Liver (tissue), 9 donors: ENCODE data around the gene OGA. TPM values are rescaled to one million over a fixed set of nuclear protein-coding genes. Genes with fewer than 3 reads are reported as not detected.

ENCODE experiments used
- DNase-seq: peaks from one replicate; pipeline ENCODE4 v3.0.0-alpha.2; 2017; ENCODE audit warnings: low spot score
- H3K27ac ChIP-seq, 2 donors: one replicate each; pipeline ENCODE4 v1.7.0; 2013; ENCODE audit warnings: inconsistent platforms in 2 of 2, low read length in 2 of 2, control low read depth in 1 of 2, low read depth in 1 of 2, mild to moderate bottlenecking in 1 of 2
- H3K27me3 ChIP-seq, 4 donors: one replicate each; pipeline versions ENCODE4 v1.6.1 to v1.7.0; 2013; ENCODE audit warnings: low read length in 3 of 4, inconsistent platforms in 1 of 4, mild to moderate bottlenecking in 1 of 4, moderate library complexity in 1 of 4; ENCODE audit not compliant: control insufficient read depth in 4 of 4, insufficient read depth in 4 of 4
- H3K36me3 ChIP-seq, 4 donors: one replicate each; pipeline versions ENCODE4 v1.6.1 to v1.7.0; 2013; ENCODE audit warnings: low read length in 3 of 4, mild to moderate bottlenecking in 3 of 4, low read depth in 1 of 4, moderate library complexity in 1 of 4; ENCODE audit not compliant: control insufficient read depth in 4 of 4, insufficient read depth in 3 of 4
- H3K4me1 ChIP-seq, 4 donors: one replicate each; pipeline versions ENCODE4 v1.6.1 to v1.7.0; 2013; ENCODE audit warnings: low read length in 3 of 4, mild to moderate bottlenecking in 3 of 4, moderate library complexity in 1 of 4; ENCODE audit not compliant: control insufficient read depth in 4 of 4, insufficient read depth in 4 of 4
- H3K4me3 ChIP-seq, 3 donors: one replicate each; pipeline versions ENCODE4 v1.6.1 to v1.7.0; 2013; ENCODE audit warnings: low read length in 3 of 3, control low read depth in 1 of 3, low read depth in 1 of 3, mild to moderate bottlenecking in 1 of 3
- H3K9ac ChIP-seq, 2 donors: one replicate each; pipeline ENCODE4 v1.7.0; 2013; ENCODE audit warnings: low read length in 2 of 2, mild to moderate bottlenecking in 2 of 2, moderate library complexity in 2 of 2, control low read depth in 1 of 2, low read depth in 1 of 2
- H3K9me3 ChIP-seq, 4 donors: one replicate each; pipeline versions ENCODE4 v1.6.1 to v1.7.0; 2013; ENCODE audit warnings: low read length in 3 of 4; ENCODE audit not compliant: control insufficient read depth in 4 of 4
- EGR1 ChIP-seq, 2 donors: IDR thresholded peaks; 2 replicates each; pipeline ENCODE4 v1.6.1; 2016 to 2018; ENCODE audit warnings: antibody characterized with exemption in 2 of 2, low read depth in 2 of 2
- FOXA1 ChIP-seq: IDR thresholded peaks from 2 replicates; pipeline ENCODE4 v1.6.1; 2016; ENCODE audit warnings: antibody characterized with exemption
- FOXA2 ChIP-seq: IDR thresholded peaks from 2 replicates; pipeline ENCODE4 v1.6.1; 2016; ENCODE audit warnings: antibody characterized with exemption
- GABPA ChIP-seq, 2 donors: IDR thresholded peaks in 1 of 2; conservative IDR thresholded peaks in 1 of 2; 2 replicates each; pipeline ENCODE4 v1.6.1; 2016; ENCODE audit warnings: antibody characterized with exemption in 2 of 2, mild to moderate bottlenecking in 1 of 2, moderate library complexity in 1 of 2
- HNF4A ChIP-seq, 2 donors: conservative IDR thresholded peaks; 2 replicates each; pipeline ENCODE4 v1.6.1; 2016; ENCODE audit warnings: antibody characterized with exemption in 2 of 2, mild to moderate bottlenecking in 2 of 2
- HNF4G ChIP-seq: IDR thresholded peaks from 2 replicates; pipeline ENCODE4 v1.6.1; 2016; ENCODE audit warnings: antibody characterized with exemption
- JUND ChIP-seq, 2 donors: IDR thresholded peaks; 2 replicates each; pipeline ENCODE4 v1.6.1; 2016; ENCODE audit warnings: antibody characterized with exemption in 2 of 2
- NR2F2 ChIP-seq: IDR thresholded peaks from 2 replicates; pipeline ENCODE4 v1.6.1; 2016; ENCODE audit warnings: antibody characterized with exemption
- RAD21 ChIP-seq, 2 donors: IDR thresholded peaks; 2 replicates each; pipeline ENCODE4 v1.6.1; 2016; ENCODE audit warnings: antibody characterized with exemption in 2 of 2, mild to moderate bottlenecking in 2 of 2
- SP1 ChIP-seq: IDR thresholded peaks from 2 replicates; pipeline ENCODE4 v1.6.1; 2018; ENCODE audit warnings: antibody characterized with exemption, mild to moderate bottlenecking
- TAF1 ChIP-seq: conservative IDR thresholded peaks from 2 replicates; pipeline ENCODE4 v1.6.1; 2016; ENCODE audit warnings: antibody characterized with exemption, mild to moderate bottlenecking
- YY1 ChIP-seq: IDR thresholded peaks from 2 replicates; pipeline ENCODE4 v1.6.1; 2016; ENCODE audit warnings: antibody characterized with exemption, mild to moderate bottlenecking
- WGBS: extraction: QIAGEN DNeasy Blood & Tissue Kit; methylation state at CpG from one replicate; pipeline ENCODE4 v1.1.7; 2013; 5-methylcytosine and 5-hydroxymethylcytosine counted together
- polyA plus RNA-seq, 2 donors: library from polyadenylated mRNA; stranded (reverse) in 1 of 2; unstranded in 1 of 2; fragments of 200-250 nt in 1 of 2; fragments of >200 nt in 1 of 2; fragmentation: Nextera tagmentation in 1 of 2; extraction: Ambion mirVana in 1 of 2; gene quantifications; one replicate each; pipeline versions ENCODE4 v1.2.1 to v1.2.3, GENCODE V29; 2013 to 2015
- total RNA-seq, 2 donors: library from RNA; depleted of rRNA; stranded (reverse); fragments of >200 nt; gene quantifications; one replicate each; pipeline ENCODE4 v1.2.3, GENCODE V29; 2014
- TF ChIP-seq, protein P1 (sequence below): IDR thresholded peaks from 2 replicates; pipeline ENCODE4 v1.6.1; 2016; ENCODE audit warnings: antibody characterized with exemption
- TF ChIP-seq, protein P2 (sequence below): IDR thresholded peaks from 2 replicates; pipeline ENCODE4 v1.6.1; 2016; ENCODE audit warnings: antibody characterized with exemption
- TF ChIP-seq, protein P3 (sequence below): IDR thresholded peaks from 2 replicates; pipeline ENCODE4 v1.6.1; 2016; ENCODE audit warnings: antibody characterized with exemption, mild to moderate bottlenecking
- donor health status: healthy.
- donor health status: healthy.
- donor health status: healthy.
- donor health status: healthy.
- donor health status: healthy.

OGA gene
- total and polyA plus RNA-seq, 4 donors, result 18.0 to 64.3 (median 41.4) TPM

DNA sequence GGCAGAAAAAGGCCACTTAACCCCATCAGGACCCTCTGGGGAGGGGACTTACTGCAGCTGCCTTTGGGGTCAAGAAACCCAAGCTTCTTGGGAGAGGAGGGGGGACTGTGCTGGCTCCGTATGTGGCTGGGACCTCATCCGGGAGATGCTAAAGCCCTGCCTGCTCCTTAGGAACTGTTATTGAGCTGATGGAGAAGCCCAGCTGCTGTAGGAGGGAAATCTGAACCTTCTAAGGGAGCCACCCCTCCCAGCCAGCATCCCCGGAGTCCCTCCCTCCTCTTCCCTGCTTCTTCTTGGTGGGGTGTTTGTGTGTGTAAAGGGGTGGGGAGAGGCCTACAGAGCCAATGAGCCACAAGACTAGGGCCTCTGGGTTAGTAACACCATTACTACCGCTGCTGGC lies 17.1 kb upstream of the OGA start:
- no peak for TF ChIP-seq FOXA1
- TF ChIP-seq, protein P1, sequence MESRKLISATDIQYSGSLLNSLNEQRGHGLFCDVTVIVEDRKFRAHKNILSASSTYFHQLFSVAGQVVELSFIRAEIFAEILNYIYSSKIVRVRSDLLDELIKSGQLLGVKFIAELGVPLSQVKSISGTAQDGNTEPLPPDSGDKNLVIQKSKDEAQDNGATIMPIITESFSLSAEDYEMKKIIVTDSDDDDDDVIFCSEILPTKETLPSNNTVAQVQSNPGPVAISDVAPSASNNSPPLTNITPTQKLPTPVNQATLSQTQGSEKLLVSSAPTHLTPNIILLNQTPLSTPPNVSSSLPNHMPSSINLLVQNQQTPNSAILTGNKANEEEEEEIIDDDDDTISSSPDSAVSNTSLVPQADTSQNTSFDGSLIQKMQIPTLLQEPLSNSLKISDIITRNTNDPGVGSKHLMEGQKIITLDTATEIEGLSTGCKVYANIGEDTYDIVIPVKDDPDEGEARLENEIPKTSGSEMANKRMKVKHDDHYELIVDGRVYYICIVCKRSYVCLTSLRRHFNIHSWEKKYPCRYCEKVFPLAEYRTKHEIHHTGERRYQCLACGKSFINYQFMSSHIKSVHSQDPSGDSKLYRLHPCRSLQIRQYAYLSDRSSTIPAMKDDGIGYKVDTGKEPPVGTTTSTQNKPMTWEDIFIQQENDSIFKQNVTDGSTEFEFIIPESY, result no peak
- TF ChIP-seq, protein P2, sequence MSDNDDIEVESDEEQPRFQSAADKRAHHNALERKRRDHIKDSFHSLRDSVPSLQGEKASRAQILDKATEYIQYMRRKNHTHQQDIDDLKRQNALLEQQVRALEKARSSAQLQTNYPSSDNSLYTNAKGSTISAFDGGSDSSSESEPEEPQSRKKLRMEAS, result no peak
- TF ChIP-seq, protein P3, sequence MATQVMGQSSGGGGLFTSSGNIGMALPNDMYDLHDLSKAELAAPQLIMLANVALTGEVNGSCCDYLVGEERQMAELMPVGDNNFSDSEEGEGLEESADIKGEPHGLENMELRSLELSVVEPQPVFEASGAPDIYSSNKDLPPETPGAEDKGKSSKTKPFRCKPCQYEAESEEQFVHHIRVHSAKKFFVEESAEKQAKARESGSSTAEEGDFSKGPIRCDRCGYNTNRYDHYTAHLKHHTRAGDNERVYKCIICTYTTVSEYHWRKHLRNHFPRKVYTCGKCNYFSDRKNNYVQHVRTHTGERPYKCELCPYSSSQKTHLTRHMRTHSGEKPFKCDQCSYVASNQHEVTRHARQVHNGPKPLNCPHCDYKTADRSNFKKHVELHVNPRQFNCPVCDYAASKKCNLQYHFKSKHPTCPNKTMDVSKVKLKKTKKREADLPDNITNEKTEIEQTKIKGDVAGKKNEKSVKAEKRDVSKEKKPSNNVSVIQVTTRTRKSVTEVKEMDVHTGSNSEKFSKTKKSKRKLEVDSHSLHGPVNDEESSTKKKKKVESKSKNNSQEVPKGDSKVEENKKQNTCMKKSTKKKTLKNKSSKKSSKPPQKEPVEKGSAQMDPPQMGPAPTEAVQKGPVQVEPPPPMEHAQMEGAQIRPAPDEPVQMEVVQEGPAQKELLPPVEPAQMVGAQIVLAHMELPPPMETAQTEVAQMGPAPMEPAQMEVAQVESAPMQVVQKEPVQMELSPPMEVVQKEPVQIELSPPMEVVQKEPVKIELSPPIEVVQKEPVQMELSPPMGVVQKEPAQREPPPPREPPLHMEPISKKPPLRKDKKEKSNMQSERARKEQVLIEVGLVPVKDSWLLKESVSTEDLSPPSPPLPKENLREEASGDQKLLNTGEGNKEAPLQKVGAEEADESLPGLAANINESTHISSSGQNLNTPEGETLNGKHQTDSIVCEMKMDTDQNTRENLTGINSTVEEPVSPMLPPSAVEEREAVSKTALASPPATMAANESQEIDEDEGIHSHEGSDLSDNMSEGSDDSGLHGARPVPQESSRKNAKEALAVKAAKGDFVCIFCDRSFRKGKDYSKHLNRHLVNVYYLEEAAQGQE, result no peak
- no peak for TF ChIP-seq JUND (IDR thresholded peaks at IDR 0.05)
- no peak for TF ChIP-seq RAD21 (IDR thresholded peaks at IDR 0.05)
- TF ChIP-seq GABPA (IDR thresholded peaks at IDR 0.05 in 1 of 2, conservative IDR thresholded peaks at IDR 0.05 in 1 of 2), result no peak
- TF ChIP-seq FOXA2, result no peak
- TF ChIP-seq SP1, result no peak
- no peak for TF ChIP-seq YY1
- no peak for TF ChIP-seq TAF1
- TF ChIP-seq EGR1 (IDR thresholded peaks at IDR 0.05; ENCODE audit: low read depth in 2 of 2), result no peak
- TF ChIP-seq HNF4A (conservative IDR thresholded peaks at IDR 0.05), result no peak
- no peak for TF ChIP-seq HNF4G
- no peak for TF ChIP-seq NR2F2
- DNase-seq, result no peak
- Histone ChIP-seq H3K4me1 (peaks cover 3 to 27% (median 13%) of the 10 kb centered on the region in 4 donors), H3K9ac (no peak overlapping the region), H3K36me3 (no peaks in the 10 kb centered on the region), H3K27ac (no peak overlapping the region), H3K27me3 (no peaks in the 10 kb centered on the region), H3K4me3 (no peak overlapping the region), H3K9me3 (no peaks in the 10 kb centered on the region)
- 95% methylated on average over 4 of the region's 4 CpGs for WGBS

DNA sequence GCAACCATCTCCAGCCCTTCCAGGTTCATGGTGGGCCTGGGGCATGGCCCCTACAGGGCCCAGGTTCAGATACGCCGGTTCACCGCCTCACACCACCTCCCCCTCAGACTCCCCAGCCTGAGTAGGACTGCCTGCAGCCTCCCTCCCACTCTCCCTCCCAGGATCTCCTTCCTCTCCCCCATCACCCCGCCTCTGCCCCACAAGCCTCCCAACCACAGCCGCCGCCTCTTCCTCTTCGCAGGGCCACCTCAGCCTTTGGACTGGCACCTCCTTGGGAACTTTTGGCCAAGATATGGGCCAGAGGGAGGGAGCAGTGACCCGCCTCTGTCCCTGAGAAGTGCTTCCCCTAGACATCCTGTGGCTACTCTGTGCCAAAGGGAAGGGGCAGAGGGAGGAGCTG lies 16.1 kb upstream of the OGA start:
- Histone ChIP-seq H3K9ac (no peak overlapping the region), H3K27ac (no peak overlapping the region), H3K4me1 (peaks cover 0 to 25% (median 9%) of the 10 kb centered on the region in 4 donors), H3K36me3 (no peaks in the 10 kb centered on the region), H3K4me3 (no peak overlapping the region), H3K9me3 (no peaks in the 10 kb centered on the region), H3K27me3 (no peaks in the 10 kb centered on the region)
- TF ChIP-seq, protein P3, result no peak
- TF ChIP-seq HNF4A (conservative IDR thresholded peaks at IDR 0.05), result no peak
- no peak for TF ChIP-seq FOXA2
- no peak for TF ChIP-seq EGR1 (IDR thresholded peaks at IDR 0.05; ENCODE audit: low read depth in 2 of 2)
- TF ChIP-seq NR2F2, result no peak
- TF ChIP-seq, protein P1, result no peak
- TF ChIP-seq GABPA (IDR thresholded peaks at IDR 0.05 in 1 of 2, conservative IDR thresholded peaks at IDR 0.05 in 1 of 2), result no peak
- no peak for TF ChIP-seq RAD21 (IDR thresholded peaks at IDR 0.05)
- no peak for TF ChIP-seq YY1
- no peak for TF ChIP-seq SP1
- TF ChIP-seq TAF1, result no peak
- WGBS, result 75% methylated on average over 8 of the region's 8 CpGs
- no peak for DNase-seq
